ENCODE measurements around the gene PHF20.

The PHF20 gene

GRCh38 chr20:35885212-35885611 lies 113.4 kb downstream of the PHF20 start:
- H4K8ac ChIP-seq (ENCODE audit: low read depth, low read length) = no peak overlapping the region
- H3K4me1 ChIP-seq (ENCODE audit: control insufficient read depth in 2 of 2, insufficient read depth in 1 of 2, low read depth in 1 of 2, low read length in 2 of 2) = no peaks in the 10 kb centered on the region
- H3K18ac ChIP-seq (ENCODE audit: low read length) = no peak overlapping the region
- H2AFZ ChIP-seq (ENCODE audit: low read length) = no peak overlapping the region
- WGBS, 2 donors (ENCODE audit: extremely low coverage in 2 of 2, insufficient read length in 2 of 2, insufficient replicate concordance in 1 of 2) = no CpG with 5 or more reads among the region's 1 CpG
- no peak overlapping the region for H2BK15ac ChIP-seq (ENCODE audit: low read length)
- H4K91ac ChIP-seq (ENCODE audit: low read depth, low read length, poor library complexity) = no peak overlapping the region
- no peak overlapping the region for H3K4me3 ChIP-seq (ENCODE audit: low read length in 2 of 2)
- no peak overlapping the region for H3K27ac ChIP-seq (replicated peaks; ENCODE audit: low read length)
- no peak overlapping the region for H2BK5ac ChIP-seq (ENCODE audit: low read length)
- no peak for DNase-seq (ENCODE audit: low spot score)
- no peak overlapping the region for H2BK120ac ChIP-seq (ENCODE audit: low read depth, low read length)
- H3K4me2 ChIP-seq (ENCODE audit: insufficient read depth, low read length, poor library complexity, severe bottlenecking) = no peak overlapping the region
- H3K79me1 ChIP-seq (ENCODE audit: low read depth, low read length) = no peaks in the 10 kb centered on the region
- H3K9me3 ChIP-seq (replicated peaks in 1 of 2; ENCODE audit: control insufficient read depth in 2 of 2, insufficient read depth in 1 of 2, low read depth in 1 of 2, low read length in 2 of 2) = no peaks in the 10 kb centered on the region
- H3K36me3 ChIP-seq (replicated peaks in 1 of 2; ENCODE audit: control insufficient read depth in 2 of 2, insufficient read depth in 2 of 2, low read length in 2 of 2) = peaks cover 7 to 22% of the 10 kb centered on the region in 2 donors
- no peak overlapping the region for H2AK5ac ChIP-seq (ENCODE audit: low read depth, low read length)
- no peak overlapping the region for H3K9ac ChIP-seq (ENCODE audit: low read depth, low read length, poor library complexity)
- H3K4ac ChIP-seq (ENCODE audit: low read length) = no peak overlapping the region
- H3K14ac ChIP-seq (ENCODE audit: low read length) = no peak overlapping the region
- H2BK12ac ChIP-seq (ENCODE audit: low read length) = no peak overlapping the region
- no peak overlapping the region for H3K23ac ChIP-seq (ENCODE audit: low read depth, low read length, poor library complexity)
- no peaks in the 10 kb centered on the region for H3K27me3 ChIP-seq (ENCODE audit: control insufficient read depth in 3 of 3, insufficient read depth in 3 of 3, low read depth in 1 of 3, low read length in 3 of 3)

GRCh38 chr20:35886537-35886936 lies 114.7 kb downstream of the PHF20 start:
- H3K9me3 ChIP-seq (replicated peaks in 1 of 2; ENCODE audit: control insufficient read depth in 2 of 2, insufficient read depth in 1 of 2, low read depth in 1 of 2, low read length in 2 of 2) = no peaks in the 10 kb centered on the region
- H2BK15ac ChIP-seq (ENCODE audit: low read length) = no peak overlapping the region
- no peak overlapping the region for H2BK120ac ChIP-seq (ENCODE audit: low read depth, low read length)
- H3K4ac ChIP-seq (ENCODE audit: low read length) = no peak overlapping the region
- H2BK12ac ChIP-seq (ENCODE audit: low read length) = no peak overlapping the region
- H3K27me3 ChIP-seq (ENCODE audit: control insufficient read depth in 3 of 3, insufficient read depth in 3 of 3, low read depth in 1 of 3, low read length in 3 of 3) = no peaks in the 10 kb centered on the region
- no peak overlapping the region for H2BK5ac ChIP-seq (ENCODE audit: low read length)
- no peak overlapping the region for H3K18ac ChIP-seq (ENCODE audit: low read length)
- no peak overlapping the region for H4K8ac ChIP-seq (ENCODE audit: low read depth, low read length)
- H3K14ac ChIP-seq (ENCODE audit: low read length) = no peak overlapping the region
- H3K36me3 ChIP-seq (replicated peaks in 1 of 2; ENCODE audit: control insufficient read depth in 2 of 2, insufficient read depth in 2 of 2, low read length in 2 of 2) = peaks cover 7 to 27% of the 10 kb centered on the region in 2 donors
- peak overlapping the region in 1 of 2 donors; percentile 68 for H3K4me3 ChIP-seq (ENCODE audit: low read length in 2 of 2)
- no peak overlapping the region for H3K23ac ChIP-seq (ENCODE audit: low read depth, low read length, poor library complexity)
- no peaks in the 10 kb centered on the region for H3K4me1 ChIP-seq (ENCODE audit: control insufficient read depth in 2 of 2, insufficient read depth in 1 of 2, low read depth in 1 of 2, low read length in 2 of 2)
- no peak overlapping the region for H4K91ac ChIP-seq (ENCODE audit: low read depth, low read length, poor library complexity)
- H3K27ac ChIP-seq (replicated peaks; ENCODE audit: low read length) = no peak overlapping the region
- H2AFZ ChIP-seq (ENCODE audit: low read length) = no peak overlapping the region
- DNase-seq (ENCODE audit: low spot score) = no peak
- no peak overlapping the region for H2AK5ac ChIP-seq (ENCODE audit: low read depth, low read length)
- no peaks in the 10 kb centered on the region for H3K79me1 ChIP-seq (ENCODE audit: low read depth, low read length)
- H3K4me2 ChIP-seq (ENCODE audit: insufficient read depth, low read length, poor library complexity, severe bottlenecking) = no peak overlapping the region
- H3K9ac ChIP-seq (ENCODE audit: low read depth, low read length, poor library complexity) = peak overlapping the region; percentile 24
- WGBS, 2 donors (ENCODE audit: extremely low coverage in 2 of 2, insufficient read length in 2 of 2, insufficient replicate concordance in 1 of 2) = no CpG with 5 or more reads among the region's 3 CpGs

- Histone ChIP-seq H3K18ac (ENCODE audit: low read length) (no peak overlapping the region), H3K9ac (ENCODE audit: low read depth, low read length, poor library complexity) (no peak overlapping the region), H3K4ac (ENCODE audit: low read length) (no peak overlapping the region), H4K91ac (ENCODE audit: low read depth, low read length, poor library complexity) (no peak overlapping the region), H3K9me3 (replicated peaks in 1 of 2; ENCODE audit: control insufficient read depth in 2 of 2, insufficient read depth in 1 of 2, low read depth in 1 of 2, low read length in 2 of 2) (no peaks in the 10 kb centered on the region), H2AFZ (ENCODE audit: low read length) (no peak overlapping the region), H2BK15ac (ENCODE audit: low read length) (no peak overlapping the region), H3K4me3 (ENCODE audit: low read length in 2 of 2) (no peak overlapping the region), H4K8ac (ENCODE audit: low read depth, low read length) (no peak overlapping the region), H2BK12ac (ENCODE audit: low read length) (no peak overlapping the region), H3K79me1 (ENCODE audit: low read depth, low read length) (no peaks in the 10 kb centered on the region), H3K27me3 (ENCODE audit: control insufficient read depth in 3 of 3, insufficient read depth in 3 of 3, low read depth in 1 of 3, low read length in 3 of 3) (no peaks in the 10 kb centered on the region), H3K36me3 (replicated peaks in 1 of 2; ENCODE audit: control insufficient read depth in 2 of 2, insufficient read depth in 2 of 2, low read length in 2 of 2) (peaks cover 7 to 23% of the 10 kb centered on the region in 2 donors), H3K27ac (replicated peaks; ENCODE audit: low read length) (no peak overlapping the region), H2BK120ac (ENCODE audit: low read depth, low read length) (no peak overlapping the region), H3K23ac (ENCODE audit: low read depth, low read length, poor library complexity) (no peak overlapping the region), H2BK5ac (ENCODE audit: low read length) (no peak overlapping the region), H3K4me2 (ENCODE audit: insufficient read depth, low read length, poor library complexity, severe bottlenecking) (no peak overlapping the region), H3K14ac (ENCODE audit: low read length) (no peak overlapping the region), H3K4me1 (ENCODE audit: control insufficient read depth in 2 of 2, insufficient read depth in 1 of 2, low read depth in 1 of 2, low read length in 2 of 2) (no peaks in the 10 kb centered on the region), H2AK5ac (ENCODE audit: low read depth, low read length) (no peak overlapping the region)
- no peak for DNase-seq (ENCODE audit: low spot score)
- no CpG with 5 or more reads among the region's 8 CpGs for WGBS, 2 donors (ENCODE audit: extremely low coverage in 2 of 2, insufficient read length in 2 of 2, insufficient replicate concordance in 1 of 2)
These were observed 115.7 kb downstream of the PHF20 start for GRCh38 chr20:35887393-35888064.

- Histone ChIP-seq H2BK12ac (ENCODE audit: low read length) (no peak overlapping the region), H2AFZ (ENCODE audit: low read length) (no peak overlapping the region), H3K18ac (ENCODE audit: low read length) (no peak overlapping the region), H3K4me3 (ENCODE audit: low read length in 2 of 2) (no peak overlapping the region), H3K9me3 (replicated peaks in 1 of 2; ENCODE audit: control insufficient read depth in 2 of 2, insufficient read depth in 1 of 2, low read depth in 1 of 2, low read length in 2 of 2) (no peaks in the 10 kb centered on the region), H3K27me3 (ENCODE audit: control insufficient read depth in 3 of 3, insufficient read depth in 3 of 3, low read depth in 1 of 3, low read length in 3 of 3) (no peaks in the 10 kb centered on the region), H2BK120ac (ENCODE audit: low read depth, low read length) (no peak overlapping the region), H3K4me2 (ENCODE audit: insufficient read depth, low read length, poor library complexity, severe bottlenecking) (no peak overlapping the region), H2BK15ac (ENCODE audit: low read length) (no peak overlapping the region), H3K4me1 (ENCODE audit: control insufficient read depth in 2 of 2, insufficient read depth in 1 of 2, low read depth in 1 of 2, low read length in 2 of 2) (no peaks in the 10 kb centered on the region), H2AK5ac (ENCODE audit: low read depth, low read length) (no peak overlapping the region), H3K23ac (ENCODE audit: low read depth, low read length, poor library complexity) (no peak overlapping the region), H3K4ac (ENCODE audit: low read length) (no peak overlapping the region), H4K8ac (ENCODE audit: low read depth, low read length) (no peak overlapping the region), H3K14ac (ENCODE audit: low read length) (no peak overlapping the region), H3K9ac (ENCODE audit: low read depth, low read length, poor library complexity) (no peak overlapping the region), H3K27ac (replicated peaks; ENCODE audit: low read length) (no peak overlapping the region), H2BK5ac (ENCODE audit: low read length) (no peak overlapping the region), H4K91ac (ENCODE audit: low read depth, low read length, poor library complexity) (no peak overlapping the region), H3K79me1 (ENCODE audit: low read depth, low read length) (no peaks in the 10 kb centered on the region), H3K36me3 (replicated peaks in 1 of 2; ENCODE audit: control insufficient read depth in 2 of 2, insufficient read depth in 2 of 2, low read length in 2 of 2) (peaks cover 7 to 25% of the 10 kb centered on the region in 2 donors)
- DNase-seq (ENCODE audit: low spot score) = no peak
- WGBS, 2 donors (ENCODE audit: extremely low coverage in 2 of 2, insufficient read length in 2 of 2, insufficient replicate concordance in 1 of 2) = no CpG with 5 or more reads among the region's 1 CpG
These were observed 116.8 kb downstream of the PHF20 start for GRCh38 chr20:35888657-35889056.

All from neuronal stem cell (in vitro differentiated cells).